Duodenal mucosa (tissue), 2 donors: ENCODE measurements around the gene C5.

Experiments
- H3K27ac ChIP-seq: one replicate; pipeline ENCODE4 v1.7.0; 2013; ENCODE audit warnings: low read depth, low read length
- H3K27me3 ChIP-seq, 2 donors: one replicate each; pipeline ENCODE4 v1.7.0; 2013; ENCODE audit warnings: low read length in 2 of 2, control low read depth in 1 of 2; ENCODE audit not compliant: insufficient read depth in 2 of 2, control insufficient read depth in 1 of 2
- H3K36me3 ChIP-seq, 2 donors: one replicate each; pipeline ENCODE4 v1.7.0; 2013; ENCODE audit warnings: low read length in 2 of 2, control low read depth in 1 of 2; ENCODE audit not compliant: insufficient read depth in 2 of 2, control insufficient read depth in 1 of 2
- H3K4me1 ChIP-seq, 2 donors: one replicate each; pipeline ENCODE4 v1.7.0; 2013; ENCODE audit warnings: low read length in 2 of 2, control low read depth in 1 of 2; ENCODE audit not compliant: insufficient read depth in 2 of 2, control insufficient read depth in 1 of 2
- H3K4me3 ChIP-seq, 2 donors: one replicate each; pipeline ENCODE4 v1.7.0; 2013; ENCODE audit warnings: low read length in 2 of 2, low read depth in 1 of 2
- H3K9ac ChIP-seq, 2 donors: one replicate each; pipeline ENCODE4 v1.7.0; 2013; ENCODE audit warnings: low read length in 2 of 2, low read depth in 1 of 2
- H3K9me3 ChIP-seq, 2 donors: one replicate each; pipeline ENCODE4 v1.7.0; 2013; ENCODE audit warnings: low read length in 2 of 2, control low read depth in 1 of 2; ENCODE audit not compliant: control insufficient read depth in 1 of 2

C5 gene

GRCh38 chr9:120970244-120970643 is 79.8 kb downstream of the C5 start:
- Histone ChIP-seq H3K4me1 (no peaks in the 10 kb centered on the region), H3K27me3 (no peaks in the 10 kb centered on the region), H3K9me3 (no peaks in the 10 kb centered on the region), H3K9ac (no peak overlapping the region), H3K4me3 (no peak overlapping the region), H3K36me3 (no peaks in the 10 kb centered on the region), H3K27ac (no peak overlapping the region)

- H3K27ac ChIP-seq: no peak overlapping the region
These were observed 84.1 kb downstream of the C5 start for GRCh38 chr9:120966013-120966369.

GRCh38 chr9:120965344-120966012 is 84.6 kb downstream of the C5 start:
- Histone ChIP-seq H3K9me3 (no peaks in the 10 kb centered on the region), H3K4me1 (no peaks in the 10 kb centered on the region), H3K27ac (no peak overlapping the region), H3K27me3 (no peaks in the 10 kb centered on the region), H3K4me3 (no peak overlapping the region), H3K9ac (no peak overlapping the region), H3K36me3 (peaks cover 4 to 15% of the 10 kb centered on the region in 2 donors)

More at GRCh38 chr9:120966013-120966369, 84.1 kb downstream of the C5 start:
- Histone ChIP-seq H3K27me3 (no peaks in the 10 kb centered on the region), H3K4me1 (no peaks in the 10 kb centered on the region), H3K4me3 (no peak overlapping the region), H3K9me3 (no peaks in the 10 kb centered on the region), H3K9ac (no peak overlapping the region), H3K36me3 (peaks cover 4 to 15% of the 10 kb centered on the region in 2 donors)

GRCh38 chr9:120961936-120962335 is 88.1 kb downstream of the C5 start:
- Histone ChIP-seq H3K27ac (no peak overlapping the region), H3K36me3 (peaks cover 4 to 15% of the 10 kb centered on the region in 2 donors), H3K4me1 (no peaks in the 10 kb centered on the region), H3K9ac (no peak overlapping the region), H3K27me3 (no peaks in the 10 kb centered on the region), H3K4me3 (no peak overlapping the region), H3K9me3 (no peaks in the 10 kb centered on the region)

- peaks cover 4 to 15% of the 10 kb centered on the region in 2 donors for H3K36me3 ChIP-seq
- no peak overlapping the region for H3K27ac ChIP-seq
- no peaks in the 10 kb centered on the region for H3K9me3 ChIP-seq
- H3K4me1 ChIP-seq: no peaks in the 10 kb centered on the region
- no peak overlapping the region for H3K9ac ChIP-seq
- H3K27me3 ChIP-seq: no peaks in the 10 kb centered on the region
- no peak overlapping the region for H3K4me3 ChIP-seq
These were observed 90.1 kb downstream of the C5 start for GRCh38 chr9:120960001-120960400.

- Histone ChIP-seq H3K27me3 (no peaks in the 10 kb centered on the region), H3K4me1 (no peaks in the 10 kb centered on the region), H3K9me3 (no peaks in the 10 kb centered on the region), H3K4me3 (no peak overlapping the region), H3K9ac (no peak overlapping the region), H3K36me3 (peaks cover 0 to 2% of the 10 kb centered on the region in 2 donors), H3K27ac (no peak overlapping the region)
These were observed 93.2 kb downstream of the C5 start for GRCh38 chr9:120956862-120957261.

- Histone ChIP-seq H3K27me3 (no peaks in the 10 kb centered on the region), H3K4me3 (no peak overlapping the region), H3K27ac (no peak overlapping the region), H3K4me1 (no peaks in the 10 kb centered on the region), H3K9ac (no peak overlapping the region), H3K9me3 (no peaks in the 10 kb centered on the region), H3K36me3 (no peaks in the 10 kb centered on the region)
These were observed 98.0 kb downstream of the C5 start for GRCh38 chr9:120951960-120952618.

GRCh38 chr9:120950421-120951388 is 99.4 kb downstream of the C5 start:
- Histone ChIP-seq H3K4me3 (no peak overlapping the region), H3K4me1 (no peaks in the 10 kb centered on the region), H3K27ac (no peak overlapping the region), H3K9me3 (no peaks in the 10 kb centered on the region), H3K36me3 (no peaks in the 10 kb centered on the region), H3K27me3 (no peaks in the 10 kb centered on the region), H3K9ac (no peak overlapping the region)

GRCh38 chr9:120949290-120949689 is 100.8 kb downstream of the C5 start:
- Histone ChIP-seq H3K27me3 (no peaks in the 10 kb centered on the region), H3K4me3 (no peak overlapping the region), H3K36me3 (no peaks in the 10 kb centered on the region), H3K4me1 (peaks cover 4% of the 10 kb centered on the region in 2 donors), H3K9ac (no peak overlapping the region), H3K9me3 (no peaks in the 10 kb centered on the region), H3K27ac (no peak overlapping the region)

- no peak overlapping the region for H3K9ac ChIP-seq
- no peak overlapping the region for H3K27ac ChIP-seq
- no peaks in the 10 kb centered on the region for H3K36me3 ChIP-seq
- H3K27me3 ChIP-seq: no peaks in the 10 kb centered on the region
- H3K9me3 ChIP-seq: no peaks in the 10 kb centered on the region
- peaks cover 4 to 8% of the 10 kb centered on the region in 2 donors for H3K4me1 ChIP-seq
- no peak overlapping the region for H3K4me3 ChIP-seq
These were observed 101.3 kb downstream of the C5 start for GRCh38 chr9:120948824-120949223.
